Iris pigment epithelial cell (primary cell): Measurements from ENCODE around the gene HOXC10.

Experiments
- DNase-seq: peaks from one replicate; pipeline ENCODE4 v3.0.0-alpha.2; 2011; ENCODE audit warnings: low read depth

Gene HOXC10

GRCh38 chr12:53950789-53951576, 34.0 kb upstream of the HOXC10 start:
- DNase-seq: no peak

GRCh38 chr12:53951577-53952334, 33.2 kb upstream of the HOXC10 start:
- no peak for DNase-seq

- no peak for DNase-seq
Measured at GRCh38 chr12:53952335-53952694, 32.6 kb upstream of the HOXC10 start.

GRCh38 chr12:53952871-53953734, 31.8 kb upstream of the HOXC10 start:
- DNase-seq: no peak

GRCh38 chr12:53953831-53954693, 30.9 kb upstream of the HOXC10 start:
- no peak for DNase-seq

- DNase-seq: no peak
Measured at GRCh38 chr12:53954694-53955035, 30.3 kb upstream of the HOXC10 start, which contains the start of gene HOXC12. Gene HOXC12, plus strand, starts transcription at chr12:53954903. Its CDS starts 27 bp downstream, at chr12:53954930.

- DNase-seq: no peak
Measured at GRCh38 chr12:53955036-53955775, 29.7 kb upstream of the HOXC10 start.

- DNase-seq: no peak
Measured at GRCh38 chr12:53955776-53956250, 29.1 kb upstream of the HOXC10 start.

GRCh38 chr12:53956251-53956887, 28.6 kb upstream of the HOXC10 start:
- no peak for DNase-seq

- no peak for DNase-seq
Measured at GRCh38 chr12:53956914-53957536, 27.9 kb upstream of the HOXC10 start.

GRCh38 chr12:53958128-53958527, 26.8 kb upstream of the HOXC10 start:
- no peak for DNase-seq

- no peak for DNase-seq
Measured at GRCh38 chr12:53959314-53959713, 25.6 kb upstream of the HOXC10 start.

GRCh38 chr12:53960187-53961024, 24.5 kb upstream of the HOXC10 start:
- DNase-seq: no peak

- DNase-seq: no peak
Measured at GRCh38 chr12:53961025-53961761, 23.8 kb upstream of the HOXC10 start.

GRCh38 chr12:53963005-53963404, 21.9 kb upstream of the HOXC10 start:
- no peak for DNase-seq

GRCh38 chr12:53963434-53964314, 21.3 kb upstream of the HOXC10 start:
- no peak for DNase-seq

GRCh38 chr12:53964315-53964713, 20.6 kb upstream of the HOXC10 start:
- no peak for DNase-seq
